Panc1 (cell line): ENCODE measurements around the gene MAPRE2. TPM values are rescaled to one million over a fixed set of nuclear protein-coding genes. Genes with fewer than 3 reads are reported as not detected.

ENCODE experiments used
- ATAC-seq: fragments of 200-7000 bp; cut with Tn5 transposase; 2 replicates; pipeline ENCODE4 v1.9.1; 2020; ENCODE audit warnings: mild to moderate bottlenecking, moderate library complexity
- BruUV-seq: library from RNA; stranded (reverse); fragments of 400-500 nt; replicated peaks from 2 replicates; lab custom pipeline; 2021; lab: Mats Ljungman, UMichigan
- CTCF ChIA-PET: fragments of 300-600 bp; sonication (Branson Sonifier 250); formaldehyde crosslinking; loops from one replicate; lab custom pipeline; 2022; ENCODE audit warnings: antibody characterized with exemption; lab: Charles Lee
- POLR2A ChIA-PET: fragments of 300-600 bp; sonication (Branson Sonifier 250); formaldehyde crosslinking; loops from one replicate; lab custom pipeline; 2022; ENCODE audit warnings: antibody characterized with exemption; lab: Charles Lee
- DNase-seq: peaks from one replicate; pipeline ENCODE4 v3.0.0-alpha.2; 2010; ENCODE audit warnings: low read depth, low spot score
- H3K27ac ChIP-seq: 2 replicates; pipeline ENCODE4 v1.5.1; 2011; ENCODE audit warnings: mild to moderate bottlenecking, low read length, inconsistent platforms
- H3K27me3 ChIP-seq: fragments of 200-500 bp; sonication (Bioruptor generic); 2 replicates; pipeline ENCODE4 v1.6.0; 2014; ENCODE audit warnings: low read length, inconsistent platforms; ENCODE audit not compliant: control insufficient read depth, insufficient read depth
- H3K36me3 ChIP-seq: fragments of 200-500 bp; sonication (Bioruptor generic); 2 replicates; pipeline ENCODE4 v1.5.1; 2014; ENCODE audit warnings: inconsistent platforms, mild to moderate bottlenecking, low read length, moderate library complexity; ENCODE audit not compliant: control insufficient read depth, insufficient read depth
- H3K4me1 ChIP-seq: 2 replicates; pipeline ENCODE4 v1.5.1; 2011; ENCODE audit warnings: inconsistent platforms, mild to moderate bottlenecking, low read length, moderate library complexity; ENCODE audit not compliant: control insufficient read depth, insufficient read depth
- H3K4me3 ChIP-seq, 2 experiments: 2 replicates each; pipeline ENCODE4 v1.5.1; 2011 to 2012; ENCODE audit warnings: low read depth in 2 of 2, low read length in 2 of 2, mild to moderate bottlenecking in 2 of 2, inconsistent platforms in 1 of 2, moderate library complexity in 1 of 2
- H3K9me3 ChIP-seq: fragments of 200-500 bp; sonication (Bioruptor generic); 2 replicates; pipeline ENCODE4 v1.5.1; 2014; ENCODE audit warnings: low read depth, mild to moderate bottlenecking, inconsistent platforms, low read length, moderate library complexity; ENCODE audit not compliant: control insufficient read depth, insufficient read depth
- POLR2AphosphoS5 ChIP-seq: IDR thresholded peaks from 2 replicates; pipeline ENCODE4 v1.6.1; 2012; ENCODE audit warnings: mild to moderate bottlenecking, low read depth, low read length, moderate library complexity
- SIN3A ChIP-seq: IDR thresholded peaks from 2 replicates; pipeline ENCODE4 v1.6.1; 2012; ENCODE audit warnings: low read depth, mild to moderate bottlenecking, low read length, moderate library complexity, borderline replicate concordance; ENCODE audit not compliant: insufficient read depth
- TCF7L2 ChIP-seq: IDR thresholded peaks from 2 replicates; pipeline ENCODE4 v1.6.1; 2011; ENCODE audit warnings: mild to moderate bottlenecking, low read depth, low read length, inconsistent platforms
- in situ Hi-C: cut with HindIII; loops from 2 replicates; pipeline ENCODE4 v1.10.0; 2016; ENCODE audit warnings: low sequenced_read_pairs, low pct_unique_long_range_greater_than_20kb
- intact Hi-C: fragments of 100-400 bp; cut with micrococcal nuclease; formaldehyde crosslinking; loops from one replicate; pipeline ENCODE4 v1.10.0; 2022; ENCODE audit not compliant: unreplicated experiment
- total RNA-seq: library from RNA; stranded (reverse); gene quantifications from one replicate; pipeline ENCODE4 v1.2.1, GENCODE V29; 2021; ENCODE audit not compliant: unreplicated experiment
- TF ChIP-seq, protein P1 (sequence below), 2 experiments: IDR thresholded peaks; 2 replicates each; pipeline ENCODE4 v1.6.1; 2011 to 2012; ENCODE audit warnings: low read depth in 2 of 2, control low read depth in 1 of 2, low read length in 1 of 2, mild to moderate bottlenecking in 1 of 2, moderate library complexity in 1 of 2; ENCODE audit not compliant: insufficient read depth in 1 of 2
- TF ChIP-seq, protein P2 (sequence below): fragments of 450-650 bp; IDR thresholded peaks from 2 replicates; pipeline ENCODE4 v1.5.1; 2017; ENCODE audit warnings: mild to moderate bottlenecking

The MAPRE2 gene
- total RNA-seq, 1 experiment from 2014 or later, result 14.1 TPM

- ChIA-PET CTCF (no interaction called here), POLR2A (no interaction called here)
- BruUV-seq, result no TSS peak
- Histone ChIP-seq H3K36me3 (no peaks in the 10 kb centered on the region), H3K4me1 (no peaks in the 10 kb centered on the region), H3K9me3 (no peaks in the 10 kb centered on the region), H3K27ac (no peak overlapping the region), H3K27me3 (no peaks in the 10 kb centered on the region), H3K4me3 (no peak overlapping the region)
- DNase-seq (no peak), ATAC-seq (no peak)
- intact Hi-C loops, result no loop called here
- in situ Hi-C loops, result no loop called here
- TF ChIP-seq, protein P1, sequence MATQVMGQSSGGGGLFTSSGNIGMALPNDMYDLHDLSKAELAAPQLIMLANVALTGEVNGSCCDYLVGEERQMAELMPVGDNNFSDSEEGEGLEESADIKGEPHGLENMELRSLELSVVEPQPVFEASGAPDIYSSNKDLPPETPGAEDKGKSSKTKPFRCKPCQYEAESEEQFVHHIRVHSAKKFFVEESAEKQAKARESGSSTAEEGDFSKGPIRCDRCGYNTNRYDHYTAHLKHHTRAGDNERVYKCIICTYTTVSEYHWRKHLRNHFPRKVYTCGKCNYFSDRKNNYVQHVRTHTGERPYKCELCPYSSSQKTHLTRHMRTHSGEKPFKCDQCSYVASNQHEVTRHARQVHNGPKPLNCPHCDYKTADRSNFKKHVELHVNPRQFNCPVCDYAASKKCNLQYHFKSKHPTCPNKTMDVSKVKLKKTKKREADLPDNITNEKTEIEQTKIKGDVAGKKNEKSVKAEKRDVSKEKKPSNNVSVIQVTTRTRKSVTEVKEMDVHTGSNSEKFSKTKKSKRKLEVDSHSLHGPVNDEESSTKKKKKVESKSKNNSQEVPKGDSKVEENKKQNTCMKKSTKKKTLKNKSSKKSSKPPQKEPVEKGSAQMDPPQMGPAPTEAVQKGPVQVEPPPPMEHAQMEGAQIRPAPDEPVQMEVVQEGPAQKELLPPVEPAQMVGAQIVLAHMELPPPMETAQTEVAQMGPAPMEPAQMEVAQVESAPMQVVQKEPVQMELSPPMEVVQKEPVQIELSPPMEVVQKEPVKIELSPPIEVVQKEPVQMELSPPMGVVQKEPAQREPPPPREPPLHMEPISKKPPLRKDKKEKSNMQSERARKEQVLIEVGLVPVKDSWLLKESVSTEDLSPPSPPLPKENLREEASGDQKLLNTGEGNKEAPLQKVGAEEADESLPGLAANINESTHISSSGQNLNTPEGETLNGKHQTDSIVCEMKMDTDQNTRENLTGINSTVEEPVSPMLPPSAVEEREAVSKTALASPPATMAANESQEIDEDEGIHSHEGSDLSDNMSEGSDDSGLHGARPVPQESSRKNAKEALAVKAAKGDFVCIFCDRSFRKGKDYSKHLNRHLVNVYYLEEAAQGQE (IDR thresholded peaks at IDR 0.05; ENCODE audit: insufficient read depth in 1 of 2, low read depth in 2 of 2, low read length in 1 of 2), result no peak
- TF ChIP-seq SIN3A (no peak), POLR2AphosphoS5 (no peak), TCF7L2 (no peak)
- TF ChIP-seq, protein P2, sequence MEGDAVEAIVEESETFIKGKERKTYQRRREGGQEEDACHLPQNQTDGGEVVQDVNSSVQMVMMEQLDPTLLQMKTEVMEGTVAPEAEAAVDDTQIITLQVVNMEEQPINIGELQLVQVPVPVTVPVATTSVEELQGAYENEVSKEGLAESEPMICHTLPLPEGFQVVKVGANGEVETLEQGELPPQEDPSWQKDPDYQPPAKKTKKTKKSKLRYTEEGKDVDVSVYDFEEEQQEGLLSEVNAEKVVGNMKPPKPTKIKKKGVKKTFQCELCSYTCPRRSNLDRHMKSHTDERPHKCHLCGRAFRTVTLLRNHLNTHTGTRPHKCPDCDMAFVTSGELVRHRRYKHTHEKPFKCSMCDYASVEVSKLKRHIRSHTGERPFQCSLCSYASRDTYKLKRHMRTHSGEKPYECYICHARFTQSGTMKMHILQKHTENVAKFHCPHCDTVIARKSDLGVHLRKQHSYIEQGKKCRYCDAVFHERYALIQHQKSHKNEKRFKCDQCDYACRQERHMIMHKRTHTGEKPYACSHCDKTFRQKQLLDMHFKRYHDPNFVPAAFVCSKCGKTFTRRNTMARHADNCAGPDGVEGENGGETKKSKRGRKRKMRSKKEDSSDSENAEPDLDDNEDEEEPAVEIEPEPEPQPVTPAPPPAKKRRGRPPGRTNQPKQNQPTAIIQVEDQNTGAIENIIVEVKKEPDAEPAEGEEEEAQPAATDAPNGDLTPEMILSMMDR, result no peak
These were observed 151.2 kb downstream of the MAPRE2 start for GRCh38 chr18:35192415-35192814.

Other genes with a start within 250 kb of the MAPRE2 start
- 9.8 TPM for gene ZNF397, start 199.6 kb downstream of the MAPRE2 start, total RNA-seq
- gene ZSCAN30, start 248.8 kb downstream of the MAPRE2 start, total RNA-seq, result 12.1 TPM